Measurements from ENCODE around the gene VDR.

- TF ChIP-seq CTCF (conservative IDR thresholded peaks at IDR 0.05 in 1 of 2, IDR thresholded peaks at IDR 0.05 in 1 of 2; ENCODE audit: low read depth in 1 of 2, low read length in 2 of 2), result no peak
- TF ChIP-seq EZH2 (IDR thresholded peaks at IDR 0.05; ENCODE audit: low read length, missing control alignments), result no peak
Measured at GRCh38 chr12:47843226-47843980, 61.4 kb downstream of the VDR start.
